ENCODE data around the gene GPRC5B. TPM values are rescaled to one million over a fixed set of nuclear protein-coding genes. Genes with fewer than 3 reads are reported as not detected.
A peak's percentile ranks its signal among the peaks of the same experiment; 100 is the strongest.

Gene GPRC5B
- total RNA-seq, 6 donors from 2014 or later = 3.6 to 21.5 (median 5.5) TPM

DNA sequence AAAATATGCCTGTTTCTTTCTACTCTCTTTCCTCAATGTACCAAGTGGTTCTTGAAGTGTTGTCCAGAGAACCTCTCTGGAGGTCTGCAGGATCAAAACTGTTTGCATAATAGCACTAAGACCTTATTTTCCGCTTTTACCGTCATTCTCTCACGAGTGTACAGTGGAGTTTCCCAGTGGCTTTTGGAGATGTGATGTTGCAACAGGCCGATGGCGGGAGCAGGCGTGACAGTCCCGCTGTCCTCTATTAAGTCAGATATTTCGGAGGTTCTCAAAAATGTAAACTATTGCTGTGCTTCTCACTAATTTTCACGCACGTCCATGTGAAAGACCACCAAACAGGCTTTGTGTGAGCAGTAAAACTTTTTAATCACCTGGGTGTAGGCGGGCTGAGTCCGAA, 8.3 kb upstream of the GPRC5B start:
- H3K36me3 ChIP-seq = no peaks in the 10 kb centered on the region
- H3K27ac ChIP-seq = no peak overlapping the region
- no peaks in the 10 kb centered on the region for H3K9me3 ChIP-seq
- H3K27me3 ChIP-seq = no peaks in the 10 kb centered on the region
- 76 to 81% methylated on average over 12 of the region's 12 CpGs for WGBS, 2 donors
- TF ChIP-seq POLR2AphosphoS5 (IDR thresholded peaks at IDR 0.05) = no peak
- TF ChIP-seq EP300 (IDR thresholded peaks at IDR 0.05) = no peak
- TF ChIP-seq, protein P1, sequence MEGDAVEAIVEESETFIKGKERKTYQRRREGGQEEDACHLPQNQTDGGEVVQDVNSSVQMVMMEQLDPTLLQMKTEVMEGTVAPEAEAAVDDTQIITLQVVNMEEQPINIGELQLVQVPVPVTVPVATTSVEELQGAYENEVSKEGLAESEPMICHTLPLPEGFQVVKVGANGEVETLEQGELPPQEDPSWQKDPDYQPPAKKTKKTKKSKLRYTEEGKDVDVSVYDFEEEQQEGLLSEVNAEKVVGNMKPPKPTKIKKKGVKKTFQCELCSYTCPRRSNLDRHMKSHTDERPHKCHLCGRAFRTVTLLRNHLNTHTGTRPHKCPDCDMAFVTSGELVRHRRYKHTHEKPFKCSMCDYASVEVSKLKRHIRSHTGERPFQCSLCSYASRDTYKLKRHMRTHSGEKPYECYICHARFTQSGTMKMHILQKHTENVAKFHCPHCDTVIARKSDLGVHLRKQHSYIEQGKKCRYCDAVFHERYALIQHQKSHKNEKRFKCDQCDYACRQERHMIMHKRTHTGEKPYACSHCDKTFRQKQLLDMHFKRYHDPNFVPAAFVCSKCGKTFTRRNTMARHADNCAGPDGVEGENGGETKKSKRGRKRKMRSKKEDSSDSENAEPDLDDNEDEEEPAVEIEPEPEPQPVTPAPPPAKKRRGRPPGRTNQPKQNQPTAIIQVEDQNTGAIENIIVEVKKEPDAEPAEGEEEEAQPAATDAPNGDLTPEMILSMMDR (IDR thresholded peaks at IDR 0.05) = no peak
- TF ChIP-seq POLR2A (IDR thresholded peaks at IDR 0.05) = no peak
- DNase-seq (no peak), ATAC-seq (ENCODE audit: low FRiP score in 2 of 2) (no peak)
- no peak overlapping the region for H3K4me3 ChIP-seq
- no peaks in the 10 kb centered on the region for H3K4me1 ChIP-seq

DNA sequence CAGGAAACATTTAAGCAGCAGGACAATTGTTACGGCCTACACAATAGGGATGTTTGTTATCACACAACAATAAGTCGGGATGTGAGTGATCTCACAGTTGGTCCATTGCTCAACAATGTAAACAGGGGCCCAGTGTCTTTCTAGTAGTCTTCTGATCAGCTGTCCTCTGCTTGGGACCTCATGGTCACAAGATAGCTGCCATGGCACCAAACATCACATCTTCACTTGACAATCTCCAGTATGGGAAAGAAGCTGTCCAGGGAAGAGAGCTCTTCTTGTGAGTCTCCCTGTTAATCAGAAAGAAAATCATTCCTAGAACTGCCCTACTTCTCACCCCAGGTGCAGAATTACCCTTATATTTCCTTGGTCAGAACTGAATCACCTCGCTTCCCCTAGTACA, 6.3 kb upstream of the GPRC5B start:
- ATAC-seq (ENCODE audit: low FRiP score in 2 of 2) = no peak
- Histone ChIP-seq H3K4me1 (peaks cover 2 to 7% (median 3%) of the 10 kb centered on the region in 4 donors), H3K27me3 (peaks cover 0 to 1% (median 0%) of the 10 kb centered on the region in 4 donors), H3K9me3 (no peaks in the 10 kb centered on the region), H3K27ac (no peak overlapping the region), H3K4me3 (no peak overlapping the region), H3K36me3 (no peaks in the 10 kb centered on the region)
- DNase-seq = no peak
- WGBS, 2 donors = 87 to 93% methylated on average over 3 of the region's 3 CpGs
- TF ChIP-seq, protein P1 (IDR thresholded peaks at IDR 0.05) = no peak
- TF ChIP-seq POLR2A (IDR thresholded peaks at IDR 0.05) (no peak), EP300 (IDR thresholded peaks at IDR 0.05) (no peak), POLR2AphosphoS5 (IDR thresholded peaks at IDR 0.05) (no peak)

- no peak overlapping the region for H3K27ac ChIP-seq
- H3K36me3 ChIP-seq = no peaks in the 10 kb centered on the region
- no peak for DNase-seq
- ATAC-seq (ENCODE audit: low FRiP score in 2 of 2) = no peak
- no peaks in the 10 kb centered on the region for H3K9me3 ChIP-seq
- WGBS, 2 donors = 71 to 75% methylated on average over 3 of the region's 3 CpGs
- peaks cover 21 to 26% (median 21%) of the 10 kb centered on the region in 4 donors for H3K4me1 ChIP-seq
- TF ChIP-seq, protein P1 (IDR thresholded peaks at IDR 0.05) = no peak
- TF ChIP-seq EP300 (IDR thresholded peaks at IDR 0.05) (no peak), POLR2A (IDR thresholded peaks at IDR 0.05) (no peak), POLR2AphosphoS5 (IDR thresholded peaks at IDR 0.05) (no peak)
- H3K4me3 ChIP-seq = no peak overlapping the region
- peaks cover 0 to 10% (median 5%) of the 10 kb centered on the region in 4 donors for H3K27me3 ChIP-seq
Observed at GRCh38 chr16:19888834-19889233, 4.2 kb upstream of the GPRC5B start.

- Histone ChIP-seq H3K27me3 (peaks cover 0 to 11% (median 9%) of the 10 kb centered on the region in 4 donors), H3K9me3 (no peaks in the 10 kb centered on the region), H3K36me3 (no peaks in the 10 kb centered on the region), H3K4me1 (peaks cover 24 to 39% (median 26%) of the 10 kb centered on the region in 4 donors), H3K4me3 (peak overlapping the region in 3 of 4 donors; percentile 49 to 71 (median 65)), H3K27ac (no peak overlapping the region)
- TF ChIP-seq, protein P1 (IDR thresholded peaks at IDR 0.05) = peak; percentile 95 to 99 (median 98)
- no peak for TF ChIP-seq EP300 (IDR thresholded peaks at IDR 0.05)
- no peak for TF ChIP-seq POLR2AphosphoS5 (IDR thresholded peaks at IDR 0.05)
- no peak for TF ChIP-seq POLR2A (IDR thresholded peaks at IDR 0.05)
- ATAC-seq (ENCODE audit: low FRiP score in 2 of 2) (peak; percentile 78 to 81), DNase-seq (peak in 1 of 2 donors; percentile 60)
- WGBS, 2 donors = 7 to 8% methylated on average over 20 of the region's 20 CpGs
Observed at GRCh38 chr16:19886073-19886941, 1.7 kb upstream of the GPRC5B start.

Measured in upper lobe of left lung (tissue), 6 donors.